IMR-90 (cell line): ENCODE measurements around the gene TBX3. TPM values are rescaled to one million over a fixed set of nuclear protein-coding genes. Genes with fewer than 3 reads are reported as not detected.

ENCODE experiments used
- ATAC-seq: fragments of 200-7000 bp; cut with Tn5 transposase; 2 replicates; pipeline ENCODE4 v1.9.1; 2020; ENCODE audit warnings: low read depth, mild to moderate bottlenecking, moderate library complexity
- BruUV-seq: library from RNA; stranded (reverse); fragments of 400-500 nt; replicated peaks from 2 replicates; lab custom pipeline; 2021; lab: Mats Ljungman, UMichigan
- CTCF ChIA-PET: fragments of 300-600 bp; formaldehyde crosslinking; extraction: SDS; loops from one replicate; lab custom pipeline; 2021; ENCODE audit warnings: antibody characterized with exemption; lab: Yijun Ruan, JAX
- POLR2A ChIA-PET: fragments of 300-600 bp; sonication (Branson Sonifier 250); formaldehyde crosslinking; loops from one replicate; lab custom pipeline; 2022; ENCODE audit warnings: antibody characterized with exemption; ENCODE audit not compliant: unreplicated experiment; lab: Charles Lee
- DNase-seq: peaks from one replicate; pipeline ENCODE4 v3.0.0; 2013
- H2AFZ ChIP-seq: replicated peaks from 2 replicates; pipeline ENCODE3; 2013; ENCODE audit warnings: low read length, mild to moderate bottlenecking; ENCODE audit not compliant: poor library complexity
- H2AK5ac ChIP-seq: 2 replicates; pipeline ENCODE4 v1.6.1; 2013; ENCODE audit warnings: low read depth, low read length, inconsistent platforms
- H2AK9ac ChIP-seq: replicated peaks from 2 replicates; pipeline ENCODE3; 2013; ENCODE audit warnings: mild to moderate bottlenecking, low read depth, low read length, moderate library complexity; ENCODE audit not compliant: poor library complexity
- H2BK120ac ChIP-seq: 2 replicates; pipeline ENCODE4 v1.6.1; 2013; ENCODE audit warnings: low read depth, low read length, inconsistent platforms
- H2BK15ac ChIP-seq: 3 replicates; pipeline ENCODE4 v1.6.1; 2013; ENCODE audit warnings: low read depth, low read length, inconsistent platforms
- H2BK20ac ChIP-seq: 2 replicates; pipeline ENCODE4 v1.6.1; 2013; ENCODE audit warnings: low read depth, mild to moderate bottlenecking, inconsistent platforms, low read length, moderate library complexity
- H2BK5ac ChIP-seq: 2 replicates; pipeline ENCODE4 v1.6.1; 2013; ENCODE audit warnings: mild to moderate bottlenecking, low read depth, low read length, inconsistent platforms; ENCODE audit not compliant: poor library complexity, severe bottlenecking
- H3K14ac ChIP-seq: replicated peaks from 2 replicates; pipeline ENCODE4 v1.6.1; 2013; ENCODE audit warnings: low read depth, low read length, inconsistent platforms
- H3K18ac ChIP-seq: 2 replicates; pipeline ENCODE4 v1.6.1; 2013; ENCODE audit warnings: low read depth, low read length, control low read depth
- H3K23ac ChIP-seq: 2 replicates; pipeline ENCODE4 v1.6.1; 2013; ENCODE audit warnings: low read depth, low read length, inconsistent platforms
- H3K27ac ChIP-seq: 2 replicates; pipeline ENCODE4 v1.5.1; 2013; ENCODE audit warnings: mild to moderate bottlenecking, control low read depth, low read length; ENCODE audit not compliant: insufficient read depth
- H3K27me3 ChIP-seq: 2 replicates; pipeline ENCODE4 v1.6.1; 2013; ENCODE audit warnings: low read length; ENCODE audit not compliant: control insufficient read depth, insufficient read depth
- H3K36me3 ChIP-seq: 2 replicates; pipeline ENCODE4 v1.6.1; 2013; ENCODE audit warnings: low read length, mixed read lengths; ENCODE audit not compliant: control insufficient read depth, insufficient read depth
- H3K4ac ChIP-seq: 2 replicates; pipeline ENCODE4 v1.6.1; 2013; ENCODE audit warnings: low read depth, low read length, inconsistent platforms
- H3K4me1 ChIP-seq: 2 replicates; pipeline ENCODE4 v1.6.1; 2013; ENCODE audit warnings: low read length, mixed read lengths; ENCODE audit not compliant: control insufficient read depth, insufficient read depth
- H3K4me2 ChIP-seq: 2 replicates; pipeline ENCODE4 v1.6.1; 2013; ENCODE audit warnings: low read depth, mild to moderate bottlenecking, control low read depth, low read length, moderate library complexity
- H3K4me3 ChIP-seq: 2 replicates; pipeline ENCODE4 v1.5.1; 2013; ENCODE audit warnings: low read depth, mild to moderate bottlenecking, control low read depth, low read length, moderate library complexity; ENCODE audit not compliant: insufficient read depth
- H3K56ac ChIP-seq: 2 replicates; pipeline ENCODE4 v1.6.1; 2013; ENCODE audit warnings: low read length, inconsistent platforms; ENCODE audit not compliant: insufficient read depth; ENCODE audit errors: extremely low read depth
- H3K79me1 ChIP-seq, 2 experiments: 2 replicates each; pipeline ENCODE4 v1.6.1; 2013; ENCODE audit warnings: low read length in 2 of 2, inconsistent platforms in 1 of 2, low read depth in 1 of 2
- H3K9ac ChIP-seq: 2 replicates; pipeline ENCODE4 v1.6.1; 2013; ENCODE audit warnings: low read depth, low read length, control low read depth
- H3K9me1 ChIP-seq: 2 replicates; pipeline ENCODE4 v1.6.1; 2013; ENCODE audit warnings: low read length, inconsistent platforms; ENCODE audit not compliant: insufficient read depth
- H3K9me3 ChIP-seq: 2 replicates; pipeline ENCODE4 v1.6.1; 2013; ENCODE audit warnings: low read length; ENCODE audit not compliant: control insufficient read depth, insufficient read depth
- H4K20me1 ChIP-seq: 2 replicates; pipeline ENCODE4 v1.6.1; 2013; ENCODE audit warnings: low read length, inconsistent platforms; ENCODE audit not compliant: insufficient read depth
- H4K5ac ChIP-seq: 2 replicates; pipeline ENCODE4 v1.6.1; 2013; ENCODE audit warnings: mild to moderate bottlenecking, low read depth, low read length, control low read depth
- H4K8ac ChIP-seq, 2 experiments: 2 replicates each; pipeline ENCODE4 v1.6.1; 2013; ENCODE audit warnings: low read depth in 2 of 2, low read length in 2 of 2, control low read depth in 1 of 2, inconsistent platforms in 1 of 2
- H4K91ac ChIP-seq: 2 replicates; pipeline ENCODE4 v1.6.1; 2013; ENCODE audit warnings: low read depth, low read length, inconsistent platforms; ENCODE audit not compliant: insufficient read depth
- MAFK ChIP-seq: IDR thresholded peaks from 2 replicates; pipeline ENCODE4 v1.6.1; 2012; ENCODE audit warnings: low read depth, low read length, improper control_type of control experiment
- MAZ ChIP-seq: IDR thresholded peaks from 2 replicates; pipeline ENCODE4 v1.6.1; 2012; ENCODE audit warnings: low read depth, mild to moderate bottlenecking, low read length, improper control_type of control experiment, moderate library complexity, borderline replicate concordance
- MXI1 ChIP-seq: IDR thresholded peaks from 2 replicates; pipeline ENCODE4 v1.6.1; 2012; ENCODE audit warnings: low read depth, mild to moderate bottlenecking, low read length, moderate library complexity, borderline replicate concordance
- NFE2L2 ChIP-seq: fragments of 150-350 bp; IDR thresholded peaks from 2 replicates; pipeline ENCODE4 v1.6.1; 2016; ENCODE audit warnings: low read depth, mild to moderate bottlenecking, low read length
- RCOR1 ChIP-seq: IDR thresholded peaks from 2 replicates; pipeline ENCODE4 v1.6.1; 2012; ENCODE audit warnings: mild to moderate bottlenecking, low read length, improper control_type of control experiment; ENCODE audit not compliant: insufficient replicate concordance
- WGBS, 2 experiments: methylation state at CpG; one replicate each; pipeline versions ENCODE4 v1.1.5 to v1.1.7; 2013; ENCODE audit warnings: missing lambda C conversion rate in 2 of 2; ENCODE audit not compliant: insufficient read length in 1 of 2; ENCODE audit errors: extremely low coverage in 2 of 2; 5-methylcytosine and 5-hydroxymethylcytosine counted together
- dilution Hi-C: fragments of 300-500 bp; cut with HindIII; formaldehyde crosslinking; loops from one replicate; pipeline ENCODE4 v1.14.3; 2018; ENCODE audit warnings: low sequenced_read_pairs; ENCODE audit not compliant: unreplicated experiment
- in situ Hi-C: fragments of 300-500 bp; cut with MboI; formaldehyde crosslinking; loops from 3 replicates; pipeline ENCODE4 v1.14.3; 2019; ENCODE audit warnings: low sequenced_read_pairs, inconsistent platforms, mixed read lengths
- intact Hi-C: fragments of 100-400 bp; cut with micrococcal nuclease; formaldehyde crosslinking; loops from 2 replicates; pipeline ENCODE4 v1.10.0; 2022
- polyA plus RNA-seq, 3 experiments: library from polyadenylated mRNA; depleted of rRNA; stranded (reverse); fragments of >200 nt; gene quantifications; 2 replicates each; pipeline ENCODE4 v1.2.3, GENCODE V29; 2012; ENCODE audit warnings: low replicate concordance in 1 of 3
- total RNA-seq: library from RNA; depleted of rRNA; stranded (reverse); fragments of >200 nt; gene quantifications from 2 replicates; pipeline ENCODE4 v1.2.3, GENCODE V29; 2012

The TBX3 gene
- total and polyA plus RNA-seq, 2 of the 4 experiments (the other 2 are of a cell fraction) = 15.8 to 44.9 TPM

DNA sequence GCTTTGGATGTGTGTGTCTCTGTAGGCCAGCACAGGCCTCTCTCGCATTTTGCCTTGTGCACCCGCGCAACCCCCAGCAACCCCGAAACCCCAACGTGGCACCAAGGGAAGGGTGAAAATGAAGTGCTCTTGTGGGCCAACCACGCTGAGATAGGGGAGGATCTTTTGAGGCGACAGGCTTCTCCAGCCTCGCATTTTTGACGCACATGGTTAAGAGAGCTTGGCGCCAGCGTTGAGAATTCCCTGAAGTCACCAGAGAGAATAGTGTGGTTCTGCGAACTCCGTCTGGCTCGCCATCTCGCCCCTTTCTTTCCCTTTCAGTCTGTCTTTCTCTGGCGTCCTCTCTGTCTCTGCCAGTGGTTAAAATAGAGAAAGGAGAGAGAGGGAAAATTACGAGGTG is 1.9 kb upstream of the TBX3 start:
- Histone ChIP-seq H3K27ac (peak overlapping the region; percentile 95), H3K4ac (peak overlapping the region; percentile 94)
- dilution Hi-C loops = no loop called here

More for the DNA sequence above, 1.9 kb upstream of the TBX3 start:
- Histone ChIP-seq H3K9me1 (no peaks in the 10 kb centered on the region; the same call in 1 of the 2 replicates), H3K4me2 (peak overlapping the region; percentile 88), H4K5ac (peak overlapping the region; percentile 26), H2BK5ac (peak overlapping the region; percentile 93), H3K14ac (peak overlapping the region; percentile 97), H3K18ac (peak overlapping the region; percentile 79), H2AK5ac (peak overlapping the region; percentile 86), H2BK15ac (peak overlapping the region; percentile 62; the same call in 2 of the 3 replicates), H3K23ac (peak overlapping the region; percentile 89), H3K79me1 (peaks cover 17 to 45% of the 10 kb centered on the region in 2 experiments), H4K8ac (peak overlapping the region; percentile 94 to 98), H4K91ac (peak overlapping the region; percentile 93), H3K4me1 (peaks cover 32% of the 10 kb centered on the region), H3K4me3 (no peak overlapping the region; the same call in 1 of the 2 replicates), H3K36me3 (peaks cover 4% of the 10 kb centered on the region), H3K56ac (peak overlapping the region; percentile 98), H3K9me3 (no peaks in the 10 kb centered on the region), H2AK9ac (peak overlapping the region; percentile 98), H3K9ac (peak overlapping the region; percentile 93), H2BK20ac (peak overlapping the region; percentile 47), H2AFZ (peak overlapping the region; percentile 83), H3K27me3 (no peaks in the 10 kb centered on the region), H2BK120ac (peak overlapping the region; percentile 97), H4K20me1 (peaks cover 16% of the 10 kb centered on the region)
- CTCF ChIA-PET = interaction anchor here (0.9 to 2.5 kb wide), 2 partner anchors 16 to 127 kb away, joined by 3 to 5 read pairs; no protein-coding TSS in a partner anchor
- BruUV-seq = no TSS peak
- DNase-seq (peak; percentile 71), ATAC-seq (no peak)
- intact Hi-C loops = loop anchor here (2.0 kb wide), 6 partner anchors 59 to 669 kb away; no protein-coding TSS in a partner anchor
- in situ Hi-C loops = loop anchor here (5.0 kb wide), 4 partner anchors 76 to 656 kb away; no protein-coding TSS in a partner anchor
- TF ChIP-seq RCOR1 (no peak), NFE2L2 (no peak), MXI1 (0 out of 2 replicates have a peak, but pooled peaks have one; percentile 39), MAFK (no peak), MAZ (no peak)
- POLR2A ChIA-PET = interaction anchor here (0.5 kb wide), 1 partner anchor 655 kb away, joined by 7 read pairs; no protein-coding TSS in a partner anchor
- WGBS, 2 experiments = 0% methylated on average over 2 of the region's 17 CpGs; no CpG with 5 or more reads in 1 of the 2 experiments
